Left forelimb (tissue), 1 donor: ENCODE results near the gene NFATC1.

Source experiments
- DNase-seq: peaks from one replicate; pipeline ENCODE4 v3.0.0-alpha.2; 2018; ENCODE audit warnings: low spot score

NFATC1 gene

GRCh38 chr18:79572848-79573451, 177.2 kb downstream of the NFATC1 start:
- peak; percentile 22 for DNase-seq

- peak; percentile 54 for DNase-seq
Observed at GRCh38 chr18:79573921-79574491, 178.3 kb downstream of the NFATC1 start.

DNA sequence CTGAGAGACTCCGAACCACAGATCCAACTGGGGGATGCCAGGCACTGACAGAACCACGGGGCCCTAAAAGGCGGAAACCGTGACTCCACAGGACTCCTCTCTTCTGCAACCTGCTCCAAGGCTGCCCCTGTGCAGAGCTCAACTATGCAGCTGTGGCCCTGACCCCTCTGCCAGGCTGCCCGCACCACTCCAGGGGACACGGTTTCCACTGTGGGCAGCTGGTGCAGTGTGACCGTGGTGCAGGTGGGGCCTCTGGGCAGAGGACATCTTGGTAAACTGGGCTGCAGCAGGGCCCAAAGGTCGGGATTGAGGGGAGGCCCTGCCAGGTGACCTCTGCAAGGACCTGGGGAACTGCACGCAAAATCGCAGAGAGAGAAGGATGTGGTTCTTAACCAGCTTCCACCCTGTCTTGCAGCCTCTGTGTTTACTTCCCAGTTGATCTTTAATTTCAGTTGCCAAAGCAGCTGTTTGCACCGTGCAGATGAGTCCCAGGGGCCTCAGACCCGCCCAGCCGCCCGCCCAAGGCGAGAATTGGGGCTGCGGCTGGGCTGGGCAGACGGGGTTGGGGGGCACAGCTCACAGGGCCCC, 179.3 kb downstream of the NFATC1 start:
- peak; percentile 65 for DNase-seq

DNA sequence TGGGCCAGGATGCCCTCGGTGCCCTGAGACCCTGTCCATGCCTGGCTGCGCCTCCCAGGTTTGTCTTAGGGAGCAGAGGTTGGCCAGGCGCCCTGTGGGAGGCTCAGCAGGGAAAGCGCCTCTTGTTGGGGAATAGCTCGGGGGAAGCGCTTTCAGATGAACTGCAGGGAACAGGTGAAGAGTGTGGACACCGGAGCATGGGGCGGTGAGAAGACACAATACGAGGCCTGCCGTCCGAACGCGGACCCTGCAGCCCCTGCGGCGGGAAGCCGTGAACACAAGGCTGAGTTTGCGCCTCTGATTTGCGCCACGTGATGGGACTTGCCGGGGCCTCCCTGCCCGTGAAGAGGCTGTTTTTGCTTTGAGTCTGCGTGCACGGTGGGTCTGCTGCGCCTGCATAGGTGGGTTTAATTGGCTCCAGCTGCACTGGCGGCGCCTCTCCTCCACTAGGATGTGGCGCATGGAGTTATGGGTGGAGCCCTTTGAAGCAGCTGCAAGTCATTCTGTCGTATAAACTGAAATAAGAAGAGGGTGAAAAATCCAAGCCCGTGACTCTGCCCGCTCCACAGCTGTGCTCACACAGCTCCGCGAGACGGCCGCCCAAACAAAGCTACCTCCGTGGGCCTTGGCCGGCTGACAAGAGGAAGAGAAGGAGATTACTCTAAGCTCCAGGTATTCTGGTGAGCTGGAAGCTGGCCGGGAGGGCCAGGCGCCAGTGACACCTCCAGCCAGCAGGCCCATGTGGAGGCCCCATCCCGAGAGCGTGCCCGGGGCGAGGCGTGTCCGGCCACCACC, 180.4 kb downstream of the NFATC1 start:
- DNase-seq, result peak; percentile 79

- DNase-seq, result peak; percentile 76
Observed at GRCh38 chr18:79576686-79577351, 181.1 kb downstream of the NFATC1 start.

- DNase-seq, result peak; percentile 70
Observed at GRCh38 chr18:79577451-79578395, 182.0 kb downstream of the NFATC1 start.

DNA sequence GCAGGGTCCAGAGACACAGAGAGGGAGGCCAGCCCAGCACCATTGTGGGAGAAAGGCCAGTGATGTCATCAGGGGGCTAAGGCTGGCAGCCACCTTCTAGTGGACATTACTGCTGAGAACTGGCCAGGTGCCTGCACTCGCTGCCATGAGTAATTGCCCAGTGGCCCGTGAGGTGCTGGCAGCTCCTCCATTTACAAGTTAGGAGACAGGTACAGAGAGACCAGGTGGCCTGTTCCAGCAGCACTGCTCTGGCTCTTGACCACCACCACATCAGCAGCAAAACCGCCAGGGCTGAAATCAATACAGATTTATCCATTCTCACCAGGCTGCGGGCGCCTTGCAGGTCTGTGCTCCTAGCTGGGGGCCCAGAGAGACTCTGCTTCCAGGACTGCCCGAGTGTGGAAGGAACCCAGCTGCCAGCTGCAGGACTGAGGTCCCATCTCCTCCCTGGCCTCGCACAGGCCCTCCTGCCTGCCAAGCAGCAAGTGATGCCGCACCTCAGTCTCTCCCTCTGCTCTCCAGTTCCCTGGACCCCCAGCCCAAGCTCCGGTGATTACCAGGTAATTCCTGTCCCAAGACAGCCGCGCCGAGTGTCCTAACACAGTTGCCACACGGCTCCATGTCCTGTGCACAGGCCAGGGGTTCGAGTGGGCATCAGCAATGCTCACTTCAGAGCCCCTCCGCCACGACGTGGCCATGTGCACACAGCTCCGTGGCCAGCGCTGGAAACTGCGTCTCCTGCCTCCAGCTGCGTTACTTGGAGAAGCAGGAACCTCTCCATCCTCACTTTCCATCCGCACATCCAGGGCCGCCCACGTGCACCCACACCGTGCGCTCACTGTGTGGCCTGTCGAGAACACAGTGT, 182.9 kb downstream of the NFATC1 start:
- peak; percentile 58 for DNase-seq
